ENCODE results near the gene OR2T2.
"Not testable (repeated sequence)": the region's sequence is repeated elsewhere in the genome, so short reads cannot be mapped to it uniquely, and the experiment has no call there.

GRCh38 chr1:248448409-248449074 is 3.1 kb downstream of the OR2T2 start:
- TF ChIP-seq HDAC2 (IDR thresholded peaks at IDR 0.05; ENCODE audit: borderline replicate concordance in 1 of 2, low read depth in 2 of 2, low read length in 2 of 2); MAX (IDR thresholded peaks at IDR 0.05); CTCF (IDR thresholded peaks at IDR 0.05; ENCODE audit: control extremely low read depth in 1 of 3, insufficient read depth in 1 of 3, low read depth in 1 of 3, low read length in 3 of 3); EP300 (IDR thresholded peaks at IDR 0.05; ENCODE audit: borderline replicate concordance in 1 of 2, low read depth in 2 of 2, low read length in 2 of 2); BACH1 (IDR thresholded peaks at IDR 0.05; ENCODE audit: low read length); CREB1 (IDR thresholded peaks at IDR 0.05): not testable (repeated sequence)

All from H1 (cell line).